SK-N-SH (cell line): ENCODE results near the gene AGFG2. TPM values are rescaled to one million over a fixed set of nuclear protein-coding genes. Genes with fewer than 3 reads are reported as not detected.
"Not testable (repeated sequence)": the region's sequence is repeated elsewhere in the genome, so short reads cannot be mapped to it uniquely, and the experiment has no call there.

ENCODE experiments used
- CTCF ChIA-PET: fragments of 300-600, 350-600 bp; formaldehyde crosslinking; extraction: SDS; loops from one replicate; lab custom pipeline; 2021; lab: Yijun Ruan, JAX
- POLR2A ChIA-PET: fragments of 350-600 bp; sonication (Branson Sonifier 250); formaldehyde crosslinking; extraction: SDS; loops from one replicate; lab custom pipeline; 2020; ENCODE audit warnings: antibody characterized with exemption, inconsistent platforms; lab: Yijun Ruan, JAX
- DNase-seq: peaks from one replicate; pipeline ENCODE4 v3.0.0; 2012
- H2AFZ ChIP-seq: fragments of 200-600 bp; sonication (generic); 2 replicates; pipeline ENCODE4 v1.8.1; 2016; ENCODE audit warnings: antibody characterized with exemption, mild to moderate bottlenecking, low read depth
- H3F3A ChIP-seq: fragments of 200-600 bp; sonication (generic); replicated peaks from 2 replicates; pipeline ENCODE3; 2016; ENCODE audit warnings: antibody characterized with exemption, mild to moderate bottlenecking; ENCODE audit not compliant: insufficient read depth
- H3K27ac ChIP-seq, 2 experiments: fragments of 200-500 bp in 1 of 2; fragments of 200-600 bp in 1 of 2; sonication (Bioruptor generic) in 1 of 2; sonication (generic), shearing (Covaris generic) in 1 of 2; 2 replicates each; pipeline versions ENCODE4 v1.5.1 to v1.6.1; 2014 to 2016; ENCODE audit warnings: low read depth in 2 of 2, inconsistent platforms in 1 of 2, low read length in 1 of 2, mild to moderate bottlenecking in 1 of 2, mixed read lengths in 1 of 2
- H3K27me3 ChIP-seq: fragments of 200-600 bp; sonication (generic), shearing (Covaris generic); 2 replicates; pipeline ENCODE4 v1.6.1; 2016; ENCODE audit warnings: mixed run types; ENCODE audit not compliant: insufficient read depth
- H3K36me3 ChIP-seq, 2 experiments: fragments of 200-500 bp in 1 of 2; fragments of 200-600 bp in 1 of 2; sonication (Bioruptor generic) in 1 of 2; sonication (generic) in 1 of 2; replicated peaks in 1 of 2; 2 replicates each; pipeline versions ENCODE3 to v1.5.1; 2014 to 2016; ENCODE audit warnings: low read length in 1 of 2, mild to moderate bottlenecking in 1 of 2; ENCODE audit not compliant: insufficient read depth in 2 of 2, control insufficient read depth in 1 of 2
- H3K4me1 ChIP-seq, 2 experiments: fragments of 200-500 bp in 1 of 2; fragments of 200-600 bp in 1 of 2; sonication (Bioruptor generic) in 1 of 2; sonication (generic), shearing (Covaris generic) in 1 of 2; 2 replicates each; pipeline versions ENCODE4 v1.5.1 to v1.6.1; 2014 to 2016; ENCODE audit warnings: low read depth in 1 of 2, low read length in 1 of 2, mixed run types in 1 of 2; ENCODE audit not compliant: insufficient read depth in 2 of 2, control insufficient read depth in 1 of 2
- H3K4me2 ChIP-seq: fragments of 200-600 bp; sonication (generic), shearing (Covaris generic); 2 replicates; pipeline ENCODE4 v1.6.1; 2017; ENCODE audit warnings: mixed run types
- H3K4me3 ChIP-seq, 2 experiments: fragments of 200-500 bp in 1 of 2; fragments of 200-600 bp in 1 of 2; sonication (Bioruptor generic) in 1 of 2; sonication (generic), shearing (Covaris generic) in 1 of 2; 2 replicates each; pipeline versions ENCODE4 v1.5.1 to v1.8.1; 2014 to 2016; ENCODE audit warnings: low read depth in 2 of 2, inconsistent platforms in 1 of 2, low read length in 1 of 2, mild to moderate bottlenecking in 1 of 2, mixed read lengths in 1 of 2, moderate library complexity in 1 of 2
- H3K79me2 ChIP-seq: fragments of 200-600 bp; sonication (generic); 2 replicates; pipeline ENCODE4 v1.8.1; 2017; ENCODE audit warnings: mild to moderate bottlenecking; ENCODE audit not compliant: insufficient read depth
- H3K9ac ChIP-seq: fragments of 200-600 bp; sonication (generic); 2 replicates; pipeline ENCODE4 v1.6.1; 2017; ENCODE audit warnings: mixed run types
- H3K9me2 ChIP-seq: fragments of 200-600 bp; sonication (generic); 2 replicates; pipeline ENCODE4 v1.6.1; 2017; ENCODE audit warnings: mixed run types
- H3K9me3 ChIP-seq: fragments of 200-600 bp; sonication (generic); 2 replicates; pipeline ENCODE4 v1.6.1; 2017; ENCODE audit warnings: mixed run types, mild to moderate bottlenecking, moderate library complexity
- H4K20me1 ChIP-seq: fragments of 200-600 bp; sonication (generic); 2 replicates; pipeline ENCODE4 v1.6.1; 2017; ENCODE audit warnings: mild to moderate bottlenecking, mixed run types; ENCODE audit not compliant: insufficient read depth
- CHD2 ChIP-seq: fragments of 150-350 bp; IDR thresholded peaks from 2 replicates; pipeline ENCODE4 v1.6.1; 2018; ENCODE audit warnings: low read length; ENCODE audit not compliant: partially characterized antibody
- CTCF ChIP-seq: fragments of 200-600 bp; sonication (generic); IDR thresholded peaks from 2 replicates; pipeline ENCODE4 v1.6.1; 2017; ENCODE audit warnings: antibody characterized with exemption, mild to moderate bottlenecking, moderate library complexity
- ELF1 ChIP-seq: IDR thresholded peaks from 2 replicates; pipeline ENCODE4 v1.4.0; 2012
- GABPA ChIP-seq: IDR thresholded peaks from 2 replicates; pipeline ENCODE4 v1.4.0; 2012; ENCODE audit warnings: low read depth, mild to moderate bottlenecking
- GATA2 ChIP-seq: sonication (generic); formaldehyde crosslinking; IDR thresholded peaks from 2 replicates; pipeline ENCODE4 v1.5.0; 2020; ENCODE audit warnings: mild to moderate bottlenecking, missing genetic modification reagents
- IRF3 ChIP-seq: fragments of 150-350 bp; IDR thresholded peaks from 2 replicates; pipeline ENCODE4 v1.6.1; 2016; ENCODE audit warnings: mild to moderate bottlenecking, low read depth, low read length
- MEF2A ChIP-seq: IDR thresholded peaks from 2 replicates; pipeline ENCODE4 v1.4.0; 2012; ENCODE audit warnings: low read depth, borderline replicate concordance
- MXI1 ChIP-seq: IDR thresholded peaks from 2 replicates; pipeline ENCODE4 v1.6.1; 2012; ENCODE audit warnings: mild to moderate bottlenecking, low read depth, low read length, improper control_type of control experiment
- NFIC ChIP-seq: IDR thresholded peaks from 2 replicates; pipeline ENCODE4 v1.4.0; 2012; ENCODE audit warnings: borderline replicate concordance
- NRF1 ChIP-seq: IDR thresholded peaks from 2 replicates; pipeline ENCODE4 v1.6.1; 2012; ENCODE audit warnings: low read depth, mild to moderate bottlenecking, low read length
- POLR2AphosphoS5 ChIP-seq: IDR thresholded peaks from 2 replicates; pipeline ENCODE4 v1.6.1; 2012; ENCODE audit warnings: low read depth, low read length
- RCOR1 ChIP-seq: fragments of 150-350 bp; IDR thresholded peaks from 2 replicates; pipeline ENCODE4 v1.6.1; 2017; ENCODE audit warnings: antibody characterized with exemption, low read length
- RFX5 ChIP-seq: IDR thresholded peaks from 2 replicates; pipeline ENCODE4 v1.6.1; 2012; ENCODE audit warnings: mild to moderate bottlenecking, improper control_type of control experiment, low read length
- SIN3A ChIP-seq: IDR thresholded peaks from 2 replicates; pipeline ENCODE4 v1.6.1; 2012; ENCODE audit warnings: low read depth, mild to moderate bottlenecking, low read length, moderate library complexity, borderline replicate concordance
- SMC3 ChIP-seq: IDR thresholded peaks from 2 replicates; pipeline ENCODE4 v1.6.1; 2012; ENCODE audit warnings: low read depth, low read length, improper control_type of control experiment
- USF1 ChIP-seq: IDR thresholded peaks from 2 replicates; pipeline ENCODE4 v1.4.0; 2012; ENCODE audit warnings: low read depth, borderline replicate concordance
- USF2 ChIP-seq: fragments of 150-350 bp; IDR thresholded peaks from 2 replicates; pipeline ENCODE4 v1.6.1; 2017; ENCODE audit warnings: antibody characterized with exemption, low read length, low read depth, borderline replicate concordance
- WGBS: methylation state at CpG from one replicate; pipeline ENCODE4 v1.1.6; 2017; ENCODE audit warnings: low lambda C conversion rate; 5-methylcytosine and 5-hydroxymethylcytosine counted together
- polyA plus RNA-seq, 3 experiments: library from polyadenylated mRNA; depleted of rRNA; stranded (reverse); fragments of >200 nt; gene quantifications; 2 replicates each; pipeline ENCODE4 v1.2.3, GENCODE V29; 2012

AGFG2 gene
- polyA plus RNA-seq, 1 of the 3 experiments (the other 2 are of a cell fraction), result 23.1 TPM

GRCh38 chr7:100548446-100548845 lies 9.4 kb downstream of the AGFG2 start:
- H3K27me3 ChIP-seq, H3K4me3 ChIP-seq, H3K9me3 ChIP-seq: not testable (repeated sequence)
- POLR2A ChIA-PET, result interaction anchor here (1.7 kb wide), 1 partner anchor 83 kb away, joined by 3 read pairs; no protein-coding TSS in a partner anchor
- 85% methylated on average over 5 of the region's 5 CpGs for WGBS
- H3K36me3 ChIP-seq, result peaks cover 8 to 12% of the 10 kb centered on the region in 2 experiments
- CTCF ChIA-PET, result interaction anchor here (0.8 to 19.1 kb wide), 10 partner anchors 13 to 304 kb away, joined by 3 to 353 read pairs (median 4); partner anchors contain the start of genes NYAP1 and SLC12A9
- H3F3A ChIP-seq, result peaks cover 42% of the 10 kb centered on the region
- 0 out of 2 replicates have a peak, but pooled peaks have one; percentile 20 for TF ChIP-seq ELF1
- TF ChIP-seq, all 33 proteins: peak for 1; not testable (repeated sequence) for 32
- H3K4me2 ChIP-seq, result 0 out of 2 replicates have a peak overlapping the region, but pooled peaks have one; percentile 4
- not testable (repeated sequence) for H4K20me1 ChIP-seq, H3K27ac ChIP-seq, H2AFZ ChIP-seq, H3K9ac ChIP-seq, H3K9me2 ChIP-seq, DNase-seq
- H3K4me1 ChIP-seq, result peaks cover 40 to 41% of the 10 kb centered on the region in 2 experiments
- H3K79me2 ChIP-seq, result peaks cover 18% of the 10 kb centered on the region; the same call in 1 of the 2 replicates

GRCh38 chr7:100552532-100552931 lies 13.5 kb downstream of the AGFG2 start:
- TF ChIP-seq ELF1 (no peak), USF1 (no peak)
- no peak overlapping the region for H3K4me2 ChIP-seq
- no peak overlapping the region for H3K9ac ChIP-seq
- H4K20me1 ChIP-seq, result no peaks in the 10 kb centered on the region
- H3K79me2 ChIP-seq, result peaks cover 4% of the 10 kb centered on the region; the same call in 1 of the 2 replicates
- CTCF ChIA-PET, result interaction anchor here (1.0 to 16.6 kb wide), 5 partner anchors 9 to 87 kb away, joined by 4 to 398 read pairs (median 13); partner anchors contain the start of genes NYAP1 and SPACDR
- 98% methylated on average over 2 of the region's 2 CpGs for WGBS
- no peak for DNase-seq
- POLR2A ChIA-PET, result no interaction called here
- peaks cover 8 to 14% of the 10 kb centered on the region in 2 experiments; a peak in 3 of 4 replicates for H3K4me1 ChIP-seq
- no peaks in the 10 kb centered on the region for H3K9me2 ChIP-seq
- peaks cover 12 to 22% of the 10 kb centered on the region in 2 experiments for H3K36me3 ChIP-seq
- no peak overlapping the region for H3K27ac ChIP-seq
- H3K27me3 ChIP-seq, result no peaks in the 10 kb centered on the region
- H3F3A ChIP-seq, result peaks cover 7% of the 10 kb centered on the region
- no peaks in the 10 kb centered on the region for H3K9me3 ChIP-seq
- H2AFZ ChIP-seq, result no peak overlapping the region
- no peak overlapping the region for H3K4me3 ChIP-seq

- Histone ChIP-seq H3F3A (peaks cover 6% of the 10 kb centered on the region), H3K27me3 (no peaks in the 10 kb centered on the region), H3K36me3 (peaks cover 12 to 22% of the 10 kb centered on the region in 2 experiments), H3K79me2 (no peaks in the 10 kb centered on the region), H3K4me1 (peaks cover 3 to 9% of the 10 kb centered on the region in 2 experiments; a peak in 2 of 4 replicates), H3K4me3 (no peak overlapping the region), H3K4me2 (no peak overlapping the region), H4K20me1 (no peaks in the 10 kb centered on the region), H3K27ac (no peak overlapping the region), H3K9me3 (no peaks in the 10 kb centered on the region), H3K9me2 (no peaks in the 10 kb centered on the region), H3K9ac (no peak overlapping the region), H2AFZ (no peak overlapping the region)
- DNase-seq, result no peak
- WGBS, result 94% methylated on average over 3 of the region's 3 CpGs
- TF ChIP-seq NFIC, result no peak
- TF ChIP-seq MXI1, result no peak
- TF ChIP-seq POLR2AphosphoS5, result no peak
- no peak for TF ChIP-seq USF2
- TF ChIP-seq IRF3, result no peak
- no peak for TF ChIP-seq GABPA
- no peak for TF ChIP-seq CHD2
- TF ChIP-seq NRF1, result no peak
- TF ChIP-seq RFX5, result no peak
- no peak for TF ChIP-seq SIN3A
- no peak for TF ChIP-seq RCOR1
- TF ChIP-seq CTCF, result no peak
- no peak for TF ChIP-seq SMC3
- no peak for TF ChIP-seq MEF2A
- TF ChIP-seq GATA2, result no peak
- ChIA-PET POLR2A (no interaction called here), CTCF (interaction anchor here (1.0 to 16.6 kb wide), 6 partner anchors 8 to 87 kb away, joined by 4 to 398 read pairs (median 10); partner anchors contain the start of genes NYAP1 and SPACDR)
These were observed 14.0 kb downstream of the AGFG2 start for GRCh38 chr7:100553032-100553431.
